ENCODE results near the gene OTOA. TPM values are rescaled to one million over a fixed set of nuclear protein-coding genes. Genes with fewer than 3 reads are reported as not detected.

The OTOA gene
- total RNA-seq, 1 experiment from 2014 or later = not detected

- no peak overlapping the region for H3K27ac ChIP-seq
- DNase-seq = no peak
- no peaks in the 10 kb centered on the region for H3K9me2 ChIP-seq (ENCODE audit: insufficient read depth)
- no peak overlapping the region for H3K4me2 ChIP-seq
- H3F3A ChIP-seq (ENCODE audit: insufficient read depth, low read depth) = peaks cover 29% of the 10 kb centered on the region; the same call in 1 of the 2 replicates
- H4K20me1 ChIP-seq (ENCODE audit: insufficient read depth) = no peaks in the 10 kb centered on the region
- H2AFZ ChIP-seq = no peak overlapping the region
- no peaks in the 10 kb centered on the region for H3K36me3 ChIP-seq (ENCODE audit: low read depth)
- no peak for TF ChIP-seq CTCF (conservative IDR thresholded peaks at IDR 0.05)
- no peak for TF ChIP-seq EZH2 (IDR thresholded peaks at IDR 0.05; ENCODE audit: low read depth)
- CTCF ChIA-PET = interaction anchor here (0.7 kb wide), 1 partner anchor 10 kb away, joined by 19 read pairs; no protein-coding TSS in a partner anchor
- POLR2A ChIA-PET (ENCODE audit: unreplicated experiment) = no interaction called here
- intact Hi-C loops (cut with micrococcal nuclease; ENCODE audit: unreplicated experiment) = loop anchor here (5.0 kb wide), 2 partner anchors 143 to 438 kb away; no protein-coding TSS in a partner anchor
- no peaks in the 10 kb centered on the region for H3K4me1 ChIP-seq (replicated peaks; ENCODE audit: insufficient read depth)
- no peaks in the 10 kb centered on the region for H3K27me3 ChIP-seq (ENCODE audit: insufficient read depth, low read depth)
- no peak overlapping the region for H3K4me3 ChIP-seq
- BruUV-seq (replicated peaks) = no TSS peak
- H3K9me3 ChIP-seq (ENCODE audit: insufficient read depth, low read depth) = no peaks in the 10 kb centered on the region
- no peaks in the 10 kb centered on the region for H3K79me2 ChIP-seq (ENCODE audit: low read depth)
Observed at GRCh38 chr16:21659124-21659523, 4.6 kb upstream of the OTOA start.

- intact Hi-C loops (cut with micrococcal nuclease; ENCODE audit: unreplicated experiment) = no loop called here
- no TSS peak for BruUV-seq (replicated peaks)
- ChIA-PET CTCF (interaction anchor here (1.5 kb wide), 1 partner anchor 8 kb away, joined by 5 read pairs; no protein-coding TSS in a partner anchor), POLR2A (ENCODE audit: unreplicated experiment) (no interaction called here)
- Histone ChIP-seq H3K27me3 (ENCODE audit: insufficient read depth, low read depth) (no peaks in the 10 kb centered on the region), H3F3A (ENCODE audit: insufficient read depth, low read depth) (0 out of 2 replicates have a peak, but pooled peaks cover 3% of the 10 kb centered on the region), H3K4me2 (no peak overlapping the region), H3K79me2 (ENCODE audit: low read depth) (no peaks in the 10 kb centered on the region), H3K9me3 (ENCODE audit: insufficient read depth, low read depth) (no peaks in the 10 kb centered on the region), H3K27ac (no peak overlapping the region), H3K4me1 (replicated peaks; ENCODE audit: insufficient read depth) (no peaks in the 10 kb centered on the region), H3K4me3 (no peak overlapping the region), H4K20me1 (ENCODE audit: insufficient read depth) (no peaks in the 10 kb centered on the region), H2AFZ (no peak overlapping the region), H3K9me2 (ENCODE audit: insufficient read depth) (no peaks in the 10 kb centered on the region), H3K36me3 (ENCODE audit: low read depth) (no peaks in the 10 kb centered on the region)
- TF ChIP-seq EZH2 (IDR thresholded peaks at IDR 0.05; ENCODE audit: low read depth) (no peak), CTCF (conservative IDR thresholded peaks at IDR 0.05) (no peak)
- DNase-seq = no peak
Observed at GRCh38 chr16:21664801-21665492, 1.2 kb downstream of the OTOA start.

- no peak overlapping the region for H3K27ac ChIP-seq
- no TSS peak for BruUV-seq (replicated peaks)
- no peaks in the 10 kb centered on the region for H3K79me2 ChIP-seq (ENCODE audit: low read depth)
- no peak overlapping the region for H3K4me3 ChIP-seq
- DNase-seq = no peak
- no peaks in the 10 kb centered on the region for H3F3A ChIP-seq (ENCODE audit: insufficient read depth, low read depth)
- no peaks in the 10 kb centered on the region for H3K9me2 ChIP-seq (ENCODE audit: insufficient read depth)
- H3K4me1 ChIP-seq (replicated peaks; ENCODE audit: insufficient read depth) = no peaks in the 10 kb centered on the region
- TF ChIP-seq CTCF (conservative IDR thresholded peaks at IDR 0.05) = no peak
- TF ChIP-seq EZH2 (IDR thresholded peaks at IDR 0.05; ENCODE audit: low read depth) = no peak
- no peaks in the 10 kb centered on the region for H3K27me3 ChIP-seq (ENCODE audit: insufficient read depth, low read depth)
- intact Hi-C loops (cut with micrococcal nuclease; ENCODE audit: unreplicated experiment) = no loop called here
- ChIA-PET CTCF (interaction anchor here (0.9 to 1.5 kb wide), 2 partner anchors 10 to 29 kb away, joined by 5 read pairs; no protein-coding TSS in a partner anchor), POLR2A (ENCODE audit: unreplicated experiment) (no interaction called here)
- H3K9me3 ChIP-seq (ENCODE audit: insufficient read depth, low read depth) = no peaks in the 10 kb centered on the region
- H3K36me3 ChIP-seq (ENCODE audit: low read depth) = no peaks in the 10 kb centered on the region
- no peaks in the 10 kb centered on the region for H4K20me1 ChIP-seq (ENCODE audit: insufficient read depth)
- H3K4me2 ChIP-seq = no peak overlapping the region
- H2AFZ ChIP-seq = no peak overlapping the region
Observed at GRCh38 chr16:21666772-21667171, 3.0 kb downstream of the OTOA start.

Measured in PC-9 (cell line).